Testis (tissue), 2 donors: ENCODE measurements around the gene NTM.

Source experiments
- POLR2A ChIP-seq: fragments of 450-650 bp; IDR thresholded peaks from one replicate; pipeline ENCODE4 v1.6.1; 2017; ENCODE audit warnings: antibody characterized with exemption, mild to moderate bottlenecking, moderate library complexity
- TF ChIP-seq, protein P1 (sequence below), 3 experiments: fragments of 450-650 bp in 2 of 3; fragments of 200-600 bp in 1 of 3; sonication (generic) in 1 of 3; IDR thresholded peaks; one replicate each; pipeline ENCODE4 v1.5.1; 2016 to 2019; ENCODE audit warnings: antibody characterized with exemption in 3 of 3, mild to moderate bottlenecking in 2 of 3, moderate library complexity in 1 of 3

DNA sequence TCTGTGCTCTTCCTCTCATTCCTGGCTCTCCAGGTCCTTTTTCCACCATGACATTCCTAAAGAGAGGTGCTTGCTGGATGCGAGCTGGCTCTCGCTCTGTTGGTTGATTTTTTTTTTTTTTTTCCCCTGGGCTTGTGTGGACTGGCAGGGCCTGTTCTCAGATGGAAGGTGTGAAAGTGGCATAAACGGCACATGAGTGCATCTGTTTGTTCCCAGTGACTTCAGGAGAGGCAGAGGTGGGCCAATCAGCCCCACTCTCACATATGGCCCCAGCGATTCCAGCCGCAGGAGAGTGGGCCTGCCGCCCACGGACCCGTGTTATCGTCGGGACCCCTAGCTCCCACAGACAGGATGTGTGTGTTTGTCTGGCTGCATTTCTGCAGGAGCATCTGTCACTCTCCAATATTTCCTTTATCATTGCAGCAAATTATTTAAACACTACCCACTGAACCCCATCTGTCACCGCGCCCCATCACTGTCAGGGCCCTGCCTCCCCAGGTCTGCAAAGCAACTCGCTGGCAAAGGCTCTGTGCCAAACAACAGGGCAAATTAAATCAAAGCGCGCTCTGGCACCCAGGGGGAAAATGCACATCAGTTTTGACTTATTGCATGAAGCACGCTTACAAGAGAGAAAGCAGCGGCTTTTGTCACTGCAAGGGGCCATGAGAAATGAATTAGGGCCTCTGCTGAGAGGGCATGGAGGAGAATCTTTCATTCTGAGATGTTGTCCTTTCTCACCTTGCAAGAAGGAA is 886.3 kb downstream of the NTM start:
- TF ChIP-seq, protein P1, sequence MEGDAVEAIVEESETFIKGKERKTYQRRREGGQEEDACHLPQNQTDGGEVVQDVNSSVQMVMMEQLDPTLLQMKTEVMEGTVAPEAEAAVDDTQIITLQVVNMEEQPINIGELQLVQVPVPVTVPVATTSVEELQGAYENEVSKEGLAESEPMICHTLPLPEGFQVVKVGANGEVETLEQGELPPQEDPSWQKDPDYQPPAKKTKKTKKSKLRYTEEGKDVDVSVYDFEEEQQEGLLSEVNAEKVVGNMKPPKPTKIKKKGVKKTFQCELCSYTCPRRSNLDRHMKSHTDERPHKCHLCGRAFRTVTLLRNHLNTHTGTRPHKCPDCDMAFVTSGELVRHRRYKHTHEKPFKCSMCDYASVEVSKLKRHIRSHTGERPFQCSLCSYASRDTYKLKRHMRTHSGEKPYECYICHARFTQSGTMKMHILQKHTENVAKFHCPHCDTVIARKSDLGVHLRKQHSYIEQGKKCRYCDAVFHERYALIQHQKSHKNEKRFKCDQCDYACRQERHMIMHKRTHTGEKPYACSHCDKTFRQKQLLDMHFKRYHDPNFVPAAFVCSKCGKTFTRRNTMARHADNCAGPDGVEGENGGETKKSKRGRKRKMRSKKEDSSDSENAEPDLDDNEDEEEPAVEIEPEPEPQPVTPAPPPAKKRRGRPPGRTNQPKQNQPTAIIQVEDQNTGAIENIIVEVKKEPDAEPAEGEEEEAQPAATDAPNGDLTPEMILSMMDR (IDR thresholded peaks at IDR 0.05) = no peak
- no peak for TF ChIP-seq POLR2A
